Subcutaneous adipose tissue (tissue), 4 donors: ENCODE measurements around the gene CALM3. TPM values are rescaled to one million over a fixed set of nuclear protein-coding genes. Genes with fewer than 3 reads are reported as not detected.

Source experiments
- total RNA-seq, 4 donors: library from RNA; depleted of rRNA; stranded (reverse); fragments of >200 nt; gene quantifications; one replicate each; pipeline ENCODE4 v1.1.0, GENCODE V29; 2016
- TF ChIP-seq, protein P1 (sequence below): fragments of 450-650 bp; IDR thresholded peaks from one replicate; pipeline ENCODE4 v1.5.1; 2016; ENCODE audit warnings: low read depth, mild to moderate bottlenecking, control low read depth, antibody characterized with exemption, moderate library complexity

Gene CALM3
- total RNA-seq, 4 donors from 2014 or later, result 62.3 to 256 (median 132) TPM

DNA sequence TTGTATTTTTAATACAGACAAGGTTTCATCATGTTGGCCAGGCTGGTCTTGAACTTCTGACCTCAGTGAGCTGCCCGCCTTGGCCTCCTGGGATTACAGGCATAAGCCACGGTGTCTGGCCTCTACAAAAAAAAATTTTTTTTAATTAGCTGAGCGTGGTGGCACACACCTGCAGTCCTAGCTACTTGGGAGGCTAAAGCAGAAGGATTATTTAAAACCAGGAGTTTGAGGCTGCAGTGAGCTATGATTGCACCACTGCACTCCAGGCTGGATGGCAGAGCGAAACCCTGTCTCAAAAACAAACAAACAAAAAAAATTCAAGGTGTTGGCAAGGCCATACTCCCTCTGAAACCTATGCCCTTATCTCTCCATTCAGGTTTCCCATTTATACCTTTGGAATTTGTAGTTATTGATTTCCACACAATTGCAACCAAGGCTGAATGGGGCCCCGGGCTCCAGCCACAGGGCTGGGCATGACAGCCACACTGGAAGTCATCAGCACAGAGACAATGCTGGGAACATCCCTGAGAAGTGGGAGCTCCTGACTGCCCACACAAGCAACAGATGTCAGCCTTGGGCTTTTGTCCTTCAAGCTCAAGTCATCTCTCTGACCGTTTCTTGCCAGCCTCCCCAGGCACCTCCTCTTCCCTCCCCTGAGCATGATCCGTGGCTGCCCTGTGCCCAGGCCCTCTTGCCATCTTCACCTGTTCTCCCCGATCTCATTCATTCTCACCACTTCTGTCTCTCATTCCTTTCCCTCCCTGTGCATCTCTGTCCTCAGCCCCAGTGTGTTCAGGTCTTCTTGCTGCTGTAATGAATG, 27.2 kb upstream of the CALM3 start:
- TF ChIP-seq, protein P1, sequence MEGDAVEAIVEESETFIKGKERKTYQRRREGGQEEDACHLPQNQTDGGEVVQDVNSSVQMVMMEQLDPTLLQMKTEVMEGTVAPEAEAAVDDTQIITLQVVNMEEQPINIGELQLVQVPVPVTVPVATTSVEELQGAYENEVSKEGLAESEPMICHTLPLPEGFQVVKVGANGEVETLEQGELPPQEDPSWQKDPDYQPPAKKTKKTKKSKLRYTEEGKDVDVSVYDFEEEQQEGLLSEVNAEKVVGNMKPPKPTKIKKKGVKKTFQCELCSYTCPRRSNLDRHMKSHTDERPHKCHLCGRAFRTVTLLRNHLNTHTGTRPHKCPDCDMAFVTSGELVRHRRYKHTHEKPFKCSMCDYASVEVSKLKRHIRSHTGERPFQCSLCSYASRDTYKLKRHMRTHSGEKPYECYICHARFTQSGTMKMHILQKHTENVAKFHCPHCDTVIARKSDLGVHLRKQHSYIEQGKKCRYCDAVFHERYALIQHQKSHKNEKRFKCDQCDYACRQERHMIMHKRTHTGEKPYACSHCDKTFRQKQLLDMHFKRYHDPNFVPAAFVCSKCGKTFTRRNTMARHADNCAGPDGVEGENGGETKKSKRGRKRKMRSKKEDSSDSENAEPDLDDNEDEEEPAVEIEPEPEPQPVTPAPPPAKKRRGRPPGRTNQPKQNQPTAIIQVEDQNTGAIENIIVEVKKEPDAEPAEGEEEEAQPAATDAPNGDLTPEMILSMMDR, result no peak

DNA sequence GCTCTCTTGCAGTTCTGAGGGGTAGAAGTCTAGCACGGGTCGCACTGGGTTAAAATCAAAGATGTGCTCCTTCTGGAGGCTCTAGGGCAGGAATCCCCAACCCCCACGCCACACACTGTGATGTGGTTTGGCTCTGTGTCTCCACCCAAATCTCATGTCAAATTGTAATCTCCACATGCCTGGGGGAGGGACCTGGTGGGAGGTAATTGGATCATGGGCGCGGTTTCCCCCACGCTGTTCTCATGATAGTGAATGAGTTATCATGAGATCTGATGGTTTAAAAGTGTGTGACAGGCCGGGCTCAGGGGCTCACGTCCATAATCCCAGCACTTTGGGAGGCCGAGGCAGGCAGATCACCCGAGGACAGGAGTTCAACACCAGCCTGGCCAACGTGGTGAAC, 26.6 kb upstream of the CALM3 start:
- TF ChIP-seq, protein P1, result no peak

DNA sequence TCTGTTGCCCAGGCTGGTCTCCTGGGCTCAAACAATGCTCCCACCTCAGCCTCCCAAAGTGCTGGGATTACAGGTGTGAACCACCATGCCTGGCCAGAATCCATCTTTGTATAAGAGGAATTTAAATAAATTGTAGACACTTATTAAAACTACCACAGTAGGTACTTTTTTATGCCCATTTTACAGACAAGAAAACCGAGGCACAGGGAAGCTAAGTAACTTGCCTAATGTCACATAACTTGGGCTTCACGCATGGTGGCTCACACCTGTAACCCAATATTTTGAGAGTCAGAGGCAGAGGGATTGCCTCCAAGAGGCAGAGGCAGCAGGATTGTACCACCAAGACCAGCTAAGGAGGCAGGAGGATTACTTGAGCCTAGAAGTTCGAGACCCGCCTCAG, 22.7 kb upstream of the CALM3 start:
- TF ChIP-seq, protein P1, result no peak

DNA sequence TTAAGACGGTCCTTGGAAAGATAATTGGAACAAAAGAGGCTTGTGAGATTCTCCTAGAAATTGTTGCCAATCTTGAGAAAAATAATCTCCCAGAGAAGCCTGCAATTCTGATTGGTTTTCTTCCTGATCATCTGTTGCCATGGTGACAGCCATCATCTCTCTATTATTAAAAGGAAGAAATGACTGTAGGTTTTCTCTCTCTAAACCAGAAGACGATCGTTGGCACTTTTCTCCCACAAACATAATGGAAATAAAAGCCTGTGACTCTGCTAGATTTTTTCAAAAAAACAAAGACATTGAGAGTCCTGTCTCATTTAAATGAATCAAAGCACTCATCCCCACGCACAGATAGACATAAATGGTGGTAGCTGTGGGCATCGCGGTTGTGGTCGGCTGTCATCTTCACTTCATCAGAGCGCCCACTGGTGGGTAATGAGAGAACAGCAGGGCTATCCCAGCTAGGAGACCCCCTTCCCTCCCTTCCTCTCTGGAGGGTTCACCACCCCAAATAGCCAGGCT, 21.7 kb upstream of the CALM3 start:
- TF ChIP-seq, protein P1, result no peak

DNA sequence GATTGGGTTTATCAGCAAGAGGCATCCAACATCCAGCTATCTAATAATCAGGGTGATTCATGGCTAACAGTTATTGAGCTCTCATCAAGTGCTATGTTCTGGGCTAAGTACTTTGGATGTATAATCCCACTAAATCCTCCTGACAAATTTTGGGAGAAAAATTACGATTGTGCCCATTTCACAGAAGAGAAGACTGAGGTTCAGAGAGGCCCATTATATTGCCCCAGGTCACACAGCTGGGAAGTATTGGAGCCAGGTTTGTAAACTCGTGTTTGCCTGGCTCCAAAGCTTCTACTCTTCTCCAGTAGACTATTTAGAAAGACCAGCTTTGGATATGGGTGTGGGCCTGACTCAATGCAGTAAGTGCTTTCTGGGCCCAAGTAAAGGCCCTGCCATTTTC, 20.9 kb upstream of the CALM3 start:
- TF ChIP-seq, protein P1, result no peak

DNA sequence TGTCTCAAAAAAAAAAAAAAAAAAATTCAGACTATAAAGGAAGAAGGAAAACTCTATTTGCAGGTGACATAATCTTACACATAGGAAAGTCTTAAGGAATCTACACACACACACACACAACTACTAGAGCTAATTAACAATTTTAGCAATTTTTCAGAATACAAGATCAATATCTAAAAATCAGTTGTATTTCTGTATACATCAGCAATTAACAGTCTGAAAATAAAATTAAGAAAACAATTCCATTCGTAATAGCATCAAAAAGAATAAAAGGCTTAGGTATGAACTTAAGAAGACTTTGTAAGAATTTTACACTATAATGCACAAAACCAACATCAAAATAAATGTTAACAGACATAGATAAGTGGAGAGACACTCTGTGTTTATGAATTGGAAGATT, 15.6 kb upstream of the CALM3 start:
- TF ChIP-seq, protein P1, result no peak

DNA sequence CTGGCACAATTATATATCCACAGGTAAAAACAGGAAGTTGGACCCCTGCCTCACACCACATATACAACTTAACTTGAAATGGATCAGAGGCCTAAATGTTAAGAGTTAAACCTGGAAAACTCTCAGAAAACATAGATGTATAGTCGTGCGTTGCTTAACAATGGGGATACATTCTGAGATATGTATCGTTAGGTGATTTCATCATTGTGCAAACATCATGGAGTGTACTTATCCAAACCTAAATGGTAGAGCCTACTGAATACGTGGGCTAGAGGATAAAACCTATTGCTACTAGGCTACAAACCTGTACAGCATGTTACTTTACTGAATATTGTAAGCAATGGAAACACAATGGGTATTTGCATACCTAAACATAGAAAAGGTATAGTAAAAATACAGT, 14.8 kb upstream of the CALM3 start:
- TF ChIP-seq, protein P1, result no peak
